Endothelial cell of umbilical vein (primary cell): ENCODE results near the gene MAML1. TPM values are rescaled to one million over a fixed set of nuclear protein-coding genes. Genes with fewer than 3 reads are reported as not detected.

Experiments
- BruUV-seq: library from RNA; stranded (reverse); fragments of 400-500 nt; replicated peaks from 2 replicates; lab custom pipeline; 2021; lab: Mats Ljungman, UMichigan
- CTCF ChIA-PET: fragments of 300-600, 350-600 bp; sonication (Branson Sonifier 250); formaldehyde crosslinking; loops from one replicate; lab custom pipeline; 2021; ENCODE audit warnings: antibody characterized with exemption, inconsistent platforms; lab: Charles Lee
- POLR2A ChIA-PET: fragments of 300-600, 350-600 bp; sonication (Branson Sonifier 250); formaldehyde crosslinking; loops from one replicate; lab custom pipeline; 2021; ENCODE audit warnings: antibody characterized with exemption, inconsistent platforms; lab: Charles Lee
- DNase-seq: peaks from one replicate; pipeline ENCODE4 v3.0.0-alpha.2; 2011; ENCODE audit warnings: low read depth, low spot score
- FAIRE-seq: peaks from 2 replicates; lab custom pipeline; 2011; peaks lifted over from hg19 to GRCh38; lab: Jason Lieb, UNC
- H2AFZ ChIP-seq: 2 replicates; pipeline ENCODE4 v1.6.0; 2012; ENCODE audit warnings: low read depth, low read length, control low read depth, inconsistent platforms
- H3K27ac ChIP-seq: 2 replicates; pipeline ENCODE4 v1.5.1; 2011; ENCODE audit warnings: low read depth, mild to moderate bottlenecking, control low read depth, low read length, moderate library complexity; ENCODE audit not compliant: insufficient read depth
- H3K27me3 ChIP-seq, 2 experiments: 2 replicates each; pipeline versions ENCODE4 v1.6.0 to v1.6.1; 2011; ENCODE audit warnings: low read length in 2 of 2, mixed read lengths in 1 of 2; ENCODE audit not compliant: control insufficient read depth in 2 of 2, insufficient read depth in 2 of 2
- H3K36me3 ChIP-seq, 2 experiments: 2 replicates in 1 of 2; 3 replicates in 1 of 2; pipeline ENCODE4 v1.5.1; 2011; ENCODE audit warnings: low read length in 2 of 2, mild to moderate bottlenecking in 1 of 2, moderate library complexity in 1 of 2; ENCODE audit not compliant: control insufficient read depth in 2 of 2, insufficient read depth in 2 of 2; ENCODE audit errors: extremely low read depth in 1 of 2
- H3K4me1 ChIP-seq: 3 replicates; pipeline ENCODE4 v1.5.1; 2011; ENCODE audit warnings: mild to moderate bottlenecking, low read length; ENCODE audit not compliant: control insufficient read depth, insufficient read depth; ENCODE audit errors: extremely low read depth
- H3K4me2 ChIP-seq: 2 replicates; pipeline ENCODE4 v1.6.1; 2011; ENCODE audit warnings: low read length, control low read depth, mixed read lengths; ENCODE audit not compliant: insufficient read depth
- H3K4me3 ChIP-seq, 3 experiments: fragments of 200-600 bp in 1 of 3; sonication (generic), shearing (Covaris generic) in 1 of 3; replicated peaks in 1 of 3; 2 replicates each; pipeline ENCODE4 v1.5.1; 2011 to 2016; ENCODE audit warnings: control low read depth in 3 of 3, low read length in 3 of 3, mild to moderate bottlenecking in 2 of 3, inconsistent platforms in 1 of 3, low read depth in 1 of 3, moderate library complexity in 1 of 3; ENCODE audit not compliant: insufficient read depth in 1 of 3
- H3K79me2 ChIP-seq: 2 replicates; pipeline ENCODE4 v1.6.0; 2012; ENCODE audit warnings: low read length, inconsistent platforms; ENCODE audit not compliant: control insufficient read depth, insufficient read depth
- H3K9ac ChIP-seq: replicated peaks from 2 replicates; pipeline ENCODE3; 2011; ENCODE audit warnings: low read length, control low read depth; ENCODE audit not compliant: insufficient read depth; ENCODE audit errors: extremely low read depth
- H3K9me1 ChIP-seq: replicated peaks from 3 replicates; pipeline ENCODE4 v1.6.0; 2011; ENCODE audit warnings: mild to moderate bottlenecking, low read length; ENCODE audit not compliant: control insufficient read depth, insufficient read depth; ENCODE audit errors: extremely low read depth
- H3K9me3 ChIP-seq: replicated peaks from 2 replicates; pipeline ENCODE4 v1.5.1; 2012; ENCODE audit warnings: low read length, inconsistent platforms; ENCODE audit not compliant: control insufficient read depth, insufficient read depth
- H4K20me1 ChIP-seq: replicated peaks from 2 replicates; pipeline ENCODE3; 2011; ENCODE audit warnings: mild to moderate bottlenecking, low read length; ENCODE audit not compliant: control insufficient read depth, insufficient read depth; ENCODE audit errors: extremely low read depth
- EZH2 ChIP-seq: IDR thresholded peaks from 2 replicates; pipeline ENCODE4 v1.6.1; 2012; ENCODE audit warnings: borderline replicate concordance, low read depth, mild to moderate bottlenecking, moderate library complexity, low read length, inconsistent platforms; ENCODE audit not compliant: severe bottlenecking
- FOS ChIP-seq: IDR thresholded peaks from 2 replicates; pipeline ENCODE4 v1.6.1; 2011; ENCODE audit warnings: mild to moderate bottlenecking, low read length, moderate library complexity, borderline replicate concordance; ENCODE audit not compliant: insufficient read depth
- GATA2 ChIP-seq: IDR thresholded peaks from 2 replicates; pipeline ENCODE4 v1.7.0; 2011; ENCODE audit warnings: low read depth, mild to moderate bottlenecking, moderate library complexity, mixed read lengths, low read length; ENCODE audit not compliant: insufficient read length, insufficient read depth
- JUN ChIP-seq: IDR thresholded peaks from 2 replicates; pipeline ENCODE4 v1.6.1; 2011; ENCODE audit warnings: borderline replicate concordance, low read depth; ENCODE audit not compliant: insufficient read length, insufficient read depth
- MYC ChIP-seq: IDR thresholded peaks from one replicate; pipeline ENCODE4 v1.6.1; 2011; ENCODE audit warnings: mild to moderate bottlenecking, low read depth, low read length
- dilution Hi-C: fragments of 300-500 bp; cut with MboI; formaldehyde crosslinking; loops from one replicate; pipeline ENCODE4 v1.15.0; 2019; ENCODE audit warnings: low sequenced_read_pairs; ENCODE audit not compliant: extremely low pct_ligation_motif_present
- intact Hi-C: fragments of 100-400 bp; cut with micrococcal nuclease; formaldehyde crosslinking; loops from one replicate; pipeline ENCODE4 v1.10.0; 2022
- polyA plus RNA-seq, 4 experiments: library from polyadenylated mRNA; depleted of rRNA in 3 of 4; stranded (reverse) in 3 of 4; unstranded in 1 of 4; fragments of >200 nt; gene quantifications; 2 replicates each; pipeline versions ENCODE4 v1.2.1 to v1.2.3, GENCODE V29; 2011 to 2012; ENCODE audit warnings: missing spikeins in 1 of 4
- total RNA-seq: library from RNA; stranded (reverse); gene quantifications from 2 replicates; pipeline ENCODE4 v1.2.3, GENCODE V29; 2021
- TF ChIP-seq, protein P1 (sequence below), 2 donors: IDR thresholded peaks; 1 replicate in 1 of 2; 2 replicates in 1 of 2; pipeline ENCODE4 v1.5.1; 2011; ENCODE audit warnings: low read length in 2 of 2, mild to moderate bottlenecking in 2 of 2, moderate library complexity in 2 of 2, control low read depth in 1 of 2, inconsistent platforms in 1 of 2, low read depth in 1 of 2; ENCODE audit not compliant: insufficient read depth in 1 of 2; ENCODE audit errors: extremely low read depth in 1 of 2

The MAML1 gene
- total and polyA plus RNA-seq, 2 donors (not counting 3 experiments of a cell fraction or from before 2014, with no cell fraction given): 12.4 to 29.0 TPM

DNA sequence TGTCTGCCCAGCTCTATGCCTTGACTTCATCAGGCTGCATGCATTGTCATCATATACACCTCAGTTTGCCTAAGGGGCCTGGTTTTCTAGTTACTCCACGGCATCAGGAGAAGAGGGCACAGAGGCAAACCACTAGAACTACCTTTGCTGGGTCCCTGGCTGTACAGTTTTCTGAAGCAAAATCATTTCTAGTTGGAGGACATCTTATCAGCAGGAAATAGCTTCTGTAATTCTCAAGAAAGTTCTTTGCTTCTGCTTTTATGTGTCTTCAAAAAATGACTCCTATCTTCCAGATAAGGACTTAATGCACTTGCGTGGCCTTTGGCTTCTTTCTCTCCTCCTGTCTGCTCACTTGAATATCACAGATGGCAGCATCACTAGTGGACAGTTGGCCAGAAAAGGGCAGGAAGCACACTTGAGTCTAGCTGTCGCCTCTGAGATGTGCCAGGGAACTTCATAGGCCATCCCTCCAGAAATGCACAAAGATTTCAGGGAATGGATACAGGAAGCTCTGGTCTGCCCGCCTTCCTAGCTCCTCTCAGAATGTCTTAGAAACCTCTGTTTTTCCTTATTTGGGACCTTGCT is 38.8 kb downstream of the MAML1 start:
- Histone ChIP-seq H3K27me3 (no peaks in the 10 kb centered on the region), H3K4me3 (no peak overlapping the region), H3K79me2 (peaks cover 25% of the 10 kb centered on the region), H3K9me1 (no peaks in the 10 kb centered on the region), H2AFZ (no peak overlapping the region), H3K27ac (no peak overlapping the region), H3K36me3 (peaks cover 8 to 27% of the 10 kb centered on the region in 2 experiments), H3K9ac (no peak overlapping the region), H3K9me3 (no peaks in the 10 kb centered on the region), H3K4me2 (no peak overlapping the region), H4K20me1 (no peaks in the 10 kb centered on the region), H3K4me1 (peaks cover 11% of the 10 kb centered on the region)
- FAIRE-seq: no peak
- TF ChIP-seq GATA2: no peak
- no peak for TF ChIP-seq MYC
- TF ChIP-seq JUN: no peak
- no peak for TF ChIP-seq FOS
- TF ChIP-seq, protein P1, sequence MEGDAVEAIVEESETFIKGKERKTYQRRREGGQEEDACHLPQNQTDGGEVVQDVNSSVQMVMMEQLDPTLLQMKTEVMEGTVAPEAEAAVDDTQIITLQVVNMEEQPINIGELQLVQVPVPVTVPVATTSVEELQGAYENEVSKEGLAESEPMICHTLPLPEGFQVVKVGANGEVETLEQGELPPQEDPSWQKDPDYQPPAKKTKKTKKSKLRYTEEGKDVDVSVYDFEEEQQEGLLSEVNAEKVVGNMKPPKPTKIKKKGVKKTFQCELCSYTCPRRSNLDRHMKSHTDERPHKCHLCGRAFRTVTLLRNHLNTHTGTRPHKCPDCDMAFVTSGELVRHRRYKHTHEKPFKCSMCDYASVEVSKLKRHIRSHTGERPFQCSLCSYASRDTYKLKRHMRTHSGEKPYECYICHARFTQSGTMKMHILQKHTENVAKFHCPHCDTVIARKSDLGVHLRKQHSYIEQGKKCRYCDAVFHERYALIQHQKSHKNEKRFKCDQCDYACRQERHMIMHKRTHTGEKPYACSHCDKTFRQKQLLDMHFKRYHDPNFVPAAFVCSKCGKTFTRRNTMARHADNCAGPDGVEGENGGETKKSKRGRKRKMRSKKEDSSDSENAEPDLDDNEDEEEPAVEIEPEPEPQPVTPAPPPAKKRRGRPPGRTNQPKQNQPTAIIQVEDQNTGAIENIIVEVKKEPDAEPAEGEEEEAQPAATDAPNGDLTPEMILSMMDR (IDR thresholded peaks at IDR 0.05; ENCODE audit: extremely low read depth in 1 of 2, insufficient read depth in 1 of 2, low read depth in 1 of 2, low read length in 2 of 2): no peak
- no peak for TF ChIP-seq EZH2
- intact Hi-C loops: no loop called here
- DNase-seq: no peak
- BruUV-seq: no TSS peak
- ChIA-PET CTCF (interaction anchor here (2.1 kb wide), 1 partner anchor 8 kb away, joined by 10 read pairs; no protein-coding TSS in a partner anchor), POLR2A (no interaction called here)
- dilution Hi-C loops: no loop called here
